NCI-H82 treated with DMSO at 0.1 percent for 48 hours (cell line): ENCODE results near the gene ABCC1.
"Not testable (repeated sequence)": the region's sequence is repeated elsewhere in the genome, so short reads cannot be mapped to it uniquely, and the experiment has no call there.

Source experiments
- DNase-seq: peaks from one replicate; lab custom pipeline; 2025; ENCODE audit not compliant: unreplicated experiment; lab: John Stamatoyannopoulos, UW

Gene ABCC1

DNA sequence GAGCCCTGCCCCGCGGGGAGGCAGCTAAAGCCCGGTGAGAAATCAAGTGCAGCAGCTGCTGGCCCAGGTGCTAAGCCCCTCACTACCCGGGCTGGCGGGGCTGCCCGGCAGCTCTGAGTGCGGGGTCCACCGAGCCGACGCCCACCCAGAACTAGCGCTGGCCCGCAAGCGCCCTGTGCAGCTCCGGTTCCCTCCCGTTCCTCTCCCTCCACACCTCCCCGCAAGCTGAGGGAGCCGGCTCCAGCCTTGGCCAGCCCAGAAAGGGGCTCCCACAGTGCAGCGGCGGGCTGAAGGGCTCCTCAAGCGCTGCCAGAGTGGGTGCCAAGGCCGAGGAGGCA lies 155.4 kb downstream of the ABCC1 start:
- not testable (repeated sequence) for DNase-seq

GRCh38 chr16:16105646-16106045 lies 156.2 kb downstream of the ABCC1 start:
- no peak for DNase-seq

DNA sequence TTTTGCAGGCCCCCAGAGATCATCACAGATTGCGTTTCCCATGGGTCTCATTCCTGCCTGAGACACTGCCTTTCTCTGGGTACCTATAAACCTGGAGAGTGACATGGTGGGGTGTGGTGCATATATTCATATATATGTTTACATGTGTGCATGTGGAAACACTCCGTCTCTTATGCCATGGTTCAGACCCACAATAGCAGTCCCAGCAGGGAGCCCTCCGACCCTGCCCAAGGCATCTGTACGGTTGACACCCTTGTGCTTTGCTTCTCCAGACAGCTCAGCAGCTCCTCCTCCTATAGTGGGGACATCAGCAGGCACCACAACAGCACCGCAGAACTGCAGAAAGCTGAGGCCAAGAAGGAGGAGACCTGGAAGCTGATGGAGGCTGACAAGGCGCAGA lies 157.1 kb downstream of the ABCC1 start:
- DNase-seq = no peak

- DNase-seq = no peak
Observed at GRCh38 chr16:16107839-16108238, 158.4 kb downstream of the ABCC1 start.

- DNase-seq = no peak
Observed at GRCh38 chr16:16108759-16109158, 159.3 kb downstream of the ABCC1 start.

DNA sequence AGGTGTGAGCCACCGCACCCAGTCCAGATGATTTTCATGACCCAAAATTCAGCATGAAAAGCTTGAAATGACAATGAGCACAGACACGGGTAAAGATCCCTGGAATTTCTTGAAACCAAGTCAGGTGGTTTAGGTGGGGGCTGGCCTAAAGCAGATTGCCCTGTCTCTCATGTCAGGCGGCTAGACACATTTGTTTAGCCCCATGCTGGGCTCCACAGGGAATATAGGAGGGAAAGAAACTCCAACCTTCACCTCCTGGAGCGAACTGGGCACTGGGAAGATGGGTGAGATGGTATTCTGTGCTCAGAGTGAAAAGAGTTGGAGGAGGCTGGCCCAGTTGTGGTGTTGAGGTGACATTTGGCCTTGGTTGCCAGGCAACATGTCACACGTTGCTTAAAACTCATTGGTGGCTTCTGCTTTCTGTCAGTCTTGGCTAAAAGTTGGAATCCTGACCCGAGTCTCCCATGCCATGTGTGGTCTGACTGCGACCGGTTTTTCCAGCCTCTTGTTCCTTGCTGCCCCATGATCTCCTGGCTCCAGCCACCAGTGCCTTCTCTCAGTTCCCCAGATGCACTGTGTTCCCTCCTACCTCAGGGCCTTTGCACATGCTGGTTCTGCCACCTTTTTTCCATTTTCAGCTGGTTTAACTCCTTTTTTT lies 160.2 kb downstream of the ABCC1 start:
- DNase-seq = no peak

GRCh38 chr16:16110111-16110490 lies 160.7 kb downstream of the ABCC1 start:
- no peak for DNase-seq

- DNase-seq = no peak
Observed at GRCh38 chr16:16111639-16112038, 162.2 kb downstream of the ABCC1 start.

GRCh38 chr16:16112450-16113053 lies 163.1 kb downstream of the ABCC1 start:
- no peak for DNase-seq

DNA sequence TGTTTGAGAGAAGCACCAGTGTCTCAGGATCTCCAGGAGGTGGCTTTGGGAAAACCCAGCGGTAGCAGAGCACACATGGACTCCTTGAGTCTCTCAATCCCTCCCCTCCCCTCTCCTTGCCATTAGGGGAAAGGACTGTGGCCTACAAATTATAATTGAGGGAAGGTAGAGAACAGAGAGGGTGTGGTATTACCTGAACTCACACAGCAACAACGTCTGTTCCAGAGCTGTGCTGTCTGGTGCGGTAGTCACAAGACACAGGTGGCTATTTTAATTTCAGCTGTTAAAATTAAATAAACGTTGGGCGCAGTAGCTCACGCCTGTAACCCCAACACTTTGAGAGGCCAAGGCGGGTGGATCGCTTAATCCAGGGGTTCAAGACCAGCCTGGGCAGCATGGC lies 163.7 kb downstream of the ABCC1 start:
- no peak for DNase-seq

DNA sequence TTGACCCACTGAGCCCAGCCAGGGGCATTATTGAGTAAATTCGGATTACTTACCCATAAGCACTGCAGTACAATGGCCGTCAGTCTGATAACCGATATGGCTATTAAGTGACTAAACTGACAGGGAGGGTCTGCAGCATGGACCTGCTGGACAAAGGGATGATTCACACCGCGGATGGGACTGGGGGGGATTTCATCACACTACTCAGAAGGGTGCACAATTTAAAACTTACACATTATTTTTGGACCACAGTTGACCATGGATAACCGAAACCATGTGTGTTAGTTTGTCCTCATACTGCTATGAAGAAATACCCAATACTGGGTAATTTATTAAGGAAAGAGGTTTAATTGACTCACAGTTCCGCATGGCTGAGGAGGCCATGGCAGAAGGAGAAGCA lies 167.4 kb downstream of the ABCC1 start:
- DNase-seq = no peak

GRCh38 chr16:16118337-16118736 lies 168.9 kb downstream of the ABCC1 start:
- DNase-seq = no peak

DNA sequence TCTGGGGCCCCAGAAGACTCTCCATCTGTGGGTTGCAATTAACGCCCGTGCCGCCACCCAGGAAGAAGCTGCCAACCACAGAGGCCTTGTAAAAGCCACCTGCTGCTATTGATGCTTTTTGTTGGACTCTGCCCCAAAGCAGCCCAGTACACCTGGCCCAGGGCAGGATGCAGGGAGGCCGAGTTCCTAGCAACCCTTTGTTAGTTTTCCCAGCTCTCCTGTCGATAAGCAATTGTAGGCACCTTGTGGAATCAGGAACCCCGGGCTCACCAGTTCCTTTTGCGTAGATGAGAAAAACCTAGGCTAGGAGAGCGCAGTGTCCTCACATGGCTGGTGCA lies 170.6 kb downstream of the ABCC1 start:
- no peak for DNase-seq

DNA sequence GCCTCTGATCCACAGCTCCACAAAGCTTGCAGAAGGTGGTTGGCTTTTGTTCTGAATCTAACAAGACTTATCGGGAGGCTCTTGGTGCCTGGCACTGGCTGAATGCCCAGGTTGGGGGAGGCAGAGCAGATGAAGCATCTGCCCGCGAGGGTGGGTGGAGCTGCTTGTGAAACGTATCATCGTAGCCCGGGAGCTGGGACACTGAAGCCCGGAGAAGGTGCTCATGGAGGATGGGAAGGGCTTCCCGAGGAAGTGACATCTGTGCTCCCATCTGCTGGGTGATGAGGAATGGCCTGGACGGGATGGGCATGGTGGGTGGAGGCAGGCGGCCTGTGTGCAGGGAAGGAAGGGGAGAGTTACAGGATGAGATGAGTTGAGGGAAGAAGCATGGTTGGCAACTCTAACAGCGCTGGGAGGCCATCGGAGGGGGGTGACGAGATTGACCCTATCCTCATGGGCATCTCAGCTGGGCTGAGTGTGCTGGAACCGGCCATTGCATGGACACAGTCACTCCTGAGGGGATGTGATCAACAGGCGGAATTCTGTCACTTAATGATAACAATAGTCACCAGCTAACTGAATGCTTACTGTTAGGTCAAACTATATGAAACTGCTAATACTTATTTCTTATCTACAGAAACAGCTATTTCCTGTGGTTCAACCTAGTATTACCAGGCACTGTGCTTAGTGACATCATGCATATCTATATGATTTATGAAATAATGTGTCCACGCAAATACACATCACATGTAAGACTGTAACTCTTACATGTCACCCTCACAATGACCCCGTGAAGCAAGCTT lies 171.2 kb downstream of the ABCC1 start:
- no peak for DNase-seq

DNA sequence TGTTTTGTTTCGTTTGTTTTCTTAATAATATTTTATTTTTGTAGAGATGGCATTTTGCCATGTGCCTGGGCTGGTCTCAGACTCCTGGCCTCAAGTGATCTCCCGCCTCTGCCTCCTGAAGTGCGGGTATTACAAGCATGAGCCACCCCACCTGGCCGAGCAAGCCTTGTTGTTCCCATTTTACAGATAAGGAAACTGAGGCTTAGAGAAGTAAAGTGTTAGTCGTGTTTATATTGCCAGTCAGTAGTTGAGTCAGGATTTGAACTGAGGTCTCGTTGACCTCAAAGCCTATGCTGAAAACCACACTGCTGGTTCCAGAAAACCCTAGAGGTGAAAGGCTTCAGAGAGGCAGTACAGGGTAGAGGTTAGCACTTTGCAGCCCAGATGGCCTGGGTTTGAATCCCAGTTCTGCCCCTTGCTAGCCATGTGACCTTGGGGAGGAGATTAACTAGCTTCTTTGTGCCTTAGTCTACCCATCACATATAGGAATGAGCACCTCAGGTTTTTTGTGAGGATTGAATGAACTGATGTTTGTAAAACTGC lies 171.8 kb downstream of the ABCC1 start:
- DNase-seq = no peak

DNA sequence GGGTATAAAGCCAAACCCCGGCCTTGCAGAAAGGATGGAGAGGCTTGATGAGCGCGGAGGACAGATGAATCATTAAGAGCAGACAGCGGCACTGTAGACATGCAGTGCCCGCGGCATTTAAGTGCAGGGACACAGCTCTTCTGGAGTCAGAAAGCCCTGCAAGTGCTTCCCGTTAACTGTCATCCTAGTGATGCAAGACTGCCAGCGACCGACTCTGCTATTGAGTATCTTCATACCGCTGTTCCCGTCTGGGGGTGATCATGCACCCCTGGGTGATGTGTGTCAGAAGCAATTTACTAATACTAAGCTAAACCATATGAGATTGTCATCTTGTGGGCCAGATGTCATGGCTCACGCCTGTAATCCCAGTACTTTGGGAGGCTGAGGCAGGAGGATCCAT lies 172.8 kb downstream of the ABCC1 start:
- no peak for DNase-seq

GRCh38 chr16:16124438-16124837 lies 175.0 kb downstream of the ABCC1 start:
- DNase-seq = no peak

- no peak for DNase-seq
Observed at GRCh38 chr16:16124974-16125373, 175.6 kb downstream of the ABCC1 start.

DNA sequence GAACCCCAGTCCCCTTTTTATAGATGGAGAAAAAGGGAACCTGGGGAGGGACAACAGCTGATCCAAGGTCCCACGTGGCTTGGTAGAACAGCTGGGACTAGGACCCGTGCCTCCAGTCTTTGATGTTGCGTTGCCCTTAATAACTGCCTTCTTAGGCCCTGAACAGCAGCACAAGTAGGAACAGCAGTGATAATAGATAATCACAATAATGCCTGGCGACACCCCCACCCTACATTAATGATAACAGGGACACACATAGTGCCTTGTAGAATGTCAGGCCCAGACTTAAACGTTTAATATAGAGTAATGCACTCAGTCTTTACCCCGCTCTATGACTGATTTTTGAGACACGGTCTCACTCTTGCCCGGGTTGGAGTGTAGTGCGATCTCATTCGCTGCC lies 177.5 kb downstream of the ABCC1 start:
- DNase-seq = no peak

DNA sequence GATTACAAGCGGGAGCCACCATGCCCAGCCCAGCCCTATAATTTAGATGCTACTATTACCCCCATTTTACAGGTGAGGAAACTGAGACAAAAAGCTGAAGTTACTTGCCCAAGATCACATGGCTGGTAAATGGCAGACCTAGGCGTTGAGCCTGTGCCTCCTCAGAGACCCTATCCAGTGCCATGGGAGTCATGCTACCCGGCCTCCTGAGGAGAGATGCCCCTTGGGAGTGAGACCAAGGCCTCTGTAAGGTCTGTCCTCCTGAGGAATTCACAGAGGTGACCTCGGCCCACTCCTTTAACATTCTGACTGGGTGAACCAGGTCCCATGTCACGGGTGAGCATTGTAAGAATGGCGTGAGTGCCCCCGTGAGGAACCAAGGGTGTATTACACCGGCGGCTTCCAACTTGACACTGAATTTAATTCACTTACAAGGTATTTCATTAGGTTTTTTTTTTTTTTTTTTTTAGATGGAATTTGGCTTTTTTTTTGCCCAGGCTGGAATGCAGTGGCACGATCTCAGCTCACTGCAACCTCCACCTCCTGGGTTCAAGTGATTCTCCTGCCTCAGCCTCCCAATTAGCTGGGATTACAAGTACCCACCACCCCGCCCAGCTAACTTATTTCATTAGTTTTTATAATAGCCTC lies 178.2 kb downstream of the ABCC1 start:
- DNase-seq = no peak

GRCh38 chr16:16131204-16131603 lies 181.8 kb downstream of the ABCC1 start:
- DNase-seq = no peak

- DNase-seq = no peak
Observed at GRCh38 chr16:16131659-16132058, 182.2 kb downstream of the ABCC1 start.
